ENCODE results near the gene UBAC1. TPM values are rescaled to one million over a fixed set of nuclear protein-coding genes. Genes with fewer than 3 reads are reported as not detected.

Gene UBAC1
- total and polyA plus RNA-seq, 9 of the 15 experiments (the other 6 are each of a cell fraction or from before 2014, with no cell fraction given), result 94.0 to 399 (median 228) TPM

DNA sequence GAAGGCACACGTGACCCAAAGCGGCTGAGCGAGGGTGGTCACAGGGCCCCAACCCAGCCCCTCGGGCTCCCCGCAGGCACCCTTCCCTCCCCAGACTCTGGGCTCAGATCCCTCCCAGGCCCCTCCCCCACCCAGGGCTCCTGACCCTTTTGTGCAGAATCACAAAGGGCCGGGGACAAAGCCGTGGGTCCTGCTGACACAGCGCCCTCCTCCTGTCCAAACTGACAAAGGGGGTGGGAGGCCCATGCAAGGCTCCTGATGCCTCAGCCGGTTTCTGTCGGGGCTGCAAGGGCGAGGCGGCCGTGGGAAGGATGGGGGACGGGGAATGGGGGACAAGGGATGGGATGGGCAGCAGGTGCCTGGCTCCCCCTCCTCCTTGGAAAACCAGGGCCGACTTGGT is 43.5 kb upstream of the UBAC1 start:
- ATAC-seq, result peak; percentile 38
- BruUV-seq (replicated peaks), result no TSS peak

More for the DNA sequence above, 43.5 kb upstream of the UBAC1 start:
- Histone ChIP-seq H3K9ac (ENCODE audit: insufficient read depth in 1 of 2, low read depth in 2 of 2, low read length in 2 of 2) (peak overlapping the region in 1 of 2 experiments; percentile 79; a peak in 2 of 4 replicates), H4K20me1 (replicated peaks; ENCODE audit: control insufficient read depth, insufficient read depth, low read length) (no peaks in the 10 kb centered on the region; the same call in 1 of the 2 replicates), H3K79me2 (ENCODE audit: control insufficient read depth, insufficient read depth, low read length) (no peaks in the 10 kb centered on the region), H3K4me3 (no peak overlapping the region), H3K27me3 (ENCODE audit: control insufficient read depth in 2 of 2, insufficient read depth in 2 of 2, low read length in 2 of 2) (no peaks in the 10 kb centered on the region), H2AFZ (ENCODE audit: low read depth, low read length) (no peak overlapping the region), H3K36me3 (ENCODE audit: control insufficient read depth, insufficient read depth, low read length) (peaks cover 15% of the 10 kb centered on the region; the same call in 1 of the 3 replicates), H3K9me3 (replicated peaks; ENCODE audit: control insufficient read depth, insufficient read depth, low read depth, low read length) (no peaks in the 10 kb centered on the region), H3K4me1 (replicated peaks in 1 of 2; ENCODE audit: control insufficient read depth in 2 of 2, insufficient read depth in 2 of 2, low read length in 2 of 2) (peaks cover 7 to 62% of the 10 kb centered on the region in 2 experiments), H3K27ac (ENCODE audit: extremely low read depth, low read depth, low read length) (no peak overlapping the region), H3K4me2 (ENCODE audit: insufficient read depth, low read length) (no peak overlapping the region), H3K9me1 (ENCODE audit: control insufficient read depth, insufficient read depth, low read length) (peaks cover 15% of the 10 kb centered on the region)
- intact Hi-C loops (cut with micrococcal nuclease), result no loop called here
- WGBS (ENCODE audit: insufficient coverage, low coverage, missing lambda C conversion rate), result 37% methylated on average over 5 of the region's 15 CpGs
- in situ Hi-C loops (cut with MboI), result no loop called here
- POLR2A ChIA-PET, result no interaction called here
- CTCF ChIA-PET (ENCODE audit: low intra/inter-chr PET ratio), result no interaction called here
- no peak for TF ChIP-seq ZNF133 (CRISPR knock-in tag; IDR thresholded peaks at IDR 0.05)
- peak; percentile 38 for TF ChIP-seq RBM22 (IDR thresholded peaks at IDR 0.05; ENCODE audit: low read depth, low read length, poor library complexity, severe bottlenecking)
- TF ChIP-seq, protein P1, sequence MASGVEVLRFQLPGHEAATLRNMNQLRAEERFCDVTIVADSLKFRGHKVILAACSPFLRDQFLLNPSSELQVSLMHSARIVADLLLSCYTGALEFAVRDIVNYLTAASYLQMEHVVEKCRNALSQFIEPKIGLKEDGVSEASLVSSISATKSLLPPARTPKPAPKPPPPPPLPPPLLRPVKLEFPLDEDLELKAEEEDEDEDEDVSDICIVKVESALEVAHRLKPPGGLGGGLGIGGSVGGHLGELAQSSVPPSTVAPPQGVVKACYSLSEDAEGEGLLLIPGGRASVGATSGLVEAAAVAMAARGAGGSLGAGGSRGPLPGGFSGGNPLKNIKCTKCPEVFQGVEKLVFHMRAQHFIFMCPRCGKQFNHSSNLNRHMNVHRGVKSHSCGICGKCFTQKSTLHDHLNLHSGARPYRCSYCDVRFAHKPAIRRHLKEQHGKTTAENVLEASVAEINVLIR (CRISPR knock-in tag; IDR thresholded peaks at IDR 0.05), result no peak
- TF ChIP-seq, protein P2, sequence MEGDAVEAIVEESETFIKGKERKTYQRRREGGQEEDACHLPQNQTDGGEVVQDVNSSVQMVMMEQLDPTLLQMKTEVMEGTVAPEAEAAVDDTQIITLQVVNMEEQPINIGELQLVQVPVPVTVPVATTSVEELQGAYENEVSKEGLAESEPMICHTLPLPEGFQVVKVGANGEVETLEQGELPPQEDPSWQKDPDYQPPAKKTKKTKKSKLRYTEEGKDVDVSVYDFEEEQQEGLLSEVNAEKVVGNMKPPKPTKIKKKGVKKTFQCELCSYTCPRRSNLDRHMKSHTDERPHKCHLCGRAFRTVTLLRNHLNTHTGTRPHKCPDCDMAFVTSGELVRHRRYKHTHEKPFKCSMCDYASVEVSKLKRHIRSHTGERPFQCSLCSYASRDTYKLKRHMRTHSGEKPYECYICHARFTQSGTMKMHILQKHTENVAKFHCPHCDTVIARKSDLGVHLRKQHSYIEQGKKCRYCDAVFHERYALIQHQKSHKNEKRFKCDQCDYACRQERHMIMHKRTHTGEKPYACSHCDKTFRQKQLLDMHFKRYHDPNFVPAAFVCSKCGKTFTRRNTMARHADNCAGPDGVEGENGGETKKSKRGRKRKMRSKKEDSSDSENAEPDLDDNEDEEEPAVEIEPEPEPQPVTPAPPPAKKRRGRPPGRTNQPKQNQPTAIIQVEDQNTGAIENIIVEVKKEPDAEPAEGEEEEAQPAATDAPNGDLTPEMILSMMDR (IDR thresholded peaks at IDR 0.05 in 2 of 3, conservative IDR thresholded peaks at IDR 0.05 in 1 of 3; ENCODE audit: insufficient read depth in 2 of 3, low read depth in 1 of 3, low read length in 3 of 3), result 0 out of 6 replicates have a peak, but pooled peaks of 1 of the 3 experiments have one; percentile 7
- TF ChIP-seq PCBP1 (IDR thresholded peaks at IDR 0.05; ENCODE audit: low read depth, low read length, poor library complexity, severe bottlenecking), result peak; percentile 33
- peak; percentile 56 for TF ChIP-seq POLR2G (IDR thresholded peaks at IDR 0.05; ENCODE audit: low read depth, low read length)
- peak; percentile 31; the same call in 1 of the 2 replicates for TF ChIP-seq ZNF316 (IDR thresholded peaks at IDR 0.05)
- DNase-seq (ENCODE audit: extremely low read depth in 1 of 4, low spot score in 3 of 4) (peak in 2 of 4 experiments; percentile 41 to 58), FAIRE-seq (no peak)
